HG03175 (cell line): ENCODE data around the gene XRCC1.
"Not testable (repeated sequence)": the region's sequence is repeated elsewhere in the genome, so short reads cannot be mapped to it uniquely, and the experiment has no call there.

Experiments used
- ATAC-seq: cut with Tn5 transposase; IDR thresholded peaks from one replicate; pipeline ENCODE4 v1.9.1; 2021; ENCODE audit warnings: mild to moderate bottlenecking, moderate library complexity; ENCODE audit not compliant: unreplicated experiment

Gene XRCC1

GRCh38 chr19:43551399-43552197 lies 23.7 kb downstream of the XRCC1 start:
- no peak for ATAC-seq

- no peak for ATAC-seq
These were observed 26.6 kb downstream of the XRCC1 start for GRCh38 chr19:43548706-43549105.

- ATAC-seq, result not testable (repeated sequence)
These were observed 27.4 kb downstream of the XRCC1 start for GRCh38 chr19:43547926-43548325.

- no peak for ATAC-seq
These were observed 28.7 kb downstream of the XRCC1 start for GRCh38 chr19:43546581-43546980.

GRCh38 chr19:43545981-43546380 lies 29.3 kb downstream of the XRCC1 start:
- no peak for ATAC-seq

GRCh38 chr19:43545276-43545675 lies 30.1 kb downstream of the XRCC1 start:
- ATAC-seq, result no peak

- ATAC-seq, result no peak
These were observed 31.2 kb downstream of the XRCC1 start for GRCh38 chr19:43544077-43544476.

GRCh38 chr19:43541920-43542650 lies 33.2 kb downstream of the XRCC1 start:
- no peak for ATAC-seq

- no peak for ATAC-seq
These were observed 34.9 kb downstream of the XRCC1 start for GRCh38 chr19:43540381-43540780.

- no peak for ATAC-seq
These were observed 36.4 kb downstream of the XRCC1 start for GRCh38 chr19:43538922-43539321.

GRCh38 chr19:43534816-43535761 lies 40.2 kb downstream of the XRCC1 start:
- ATAC-seq, result no peak

GRCh38 chr19:43534305-43534815 lies 41.0 kb downstream of the XRCC1 start:
- ATAC-seq, result no peak

GRCh38 chr19:43533546-43534304 lies 41.6 kb downstream of the XRCC1 start:
- peak; percentile 68 for ATAC-seq

- ATAC-seq, result peak; percentile 46
These were observed 42.3 kb downstream of the XRCC1 start, which contains the start of gene ZNF575 for GRCh38 chr19:43532962-43533545. Gene ZNF575, plus strand, starts transcription at chr19:43533188. Its CDS starts 1,235 bp downstream, at chr19:43534423.

- no peak for ATAC-seq
These were observed 42.8 kb downstream of the XRCC1 start for GRCh38 chr19:43532571-43532961.

- ATAC-seq, result no peak
These were observed 47.3 kb downstream of the XRCC1 start for GRCh38 chr19:43527860-43528622.

- peak; percentile 65 for ATAC-seq
These were observed 48.2 kb downstream of the XRCC1 start, which contains the start of gene ETHE1 for GRCh38 chr19:43526884-43527859. Gene ETHE1, minus strand, starts transcription at chr19:43527201. Its CDS starts 24 bp downstream, at chr19:43527177.
